Heart left ventricle (tissue), 13 donors: Measurements from ENCODE around the gene GSTA1.
"Not testable (repeated sequence)": the region's sequence is repeated elsewhere in the genome, so short reads cannot be mapped to it uniquely, and the experiment has no call there.

Experiments
- CTCF ChIP-seq, 12 donors: fragments of 200-600 bp; sonication (generic) in 4 of 12; IDR thresholded peaks; one replicate each; pipeline versions ENCODE4 v1.5.0 to v1.8.0; 2018 to 2022; ENCODE audit warnings: antibody characterized with exemption in 12 of 12, mild to moderate bottlenecking in 5 of 12
- POLR2A ChIP-seq, 2 donors: fragments of 450-650 bp; IDR thresholded peaks; one replicate each; pipeline ENCODE4 v1.6.1; 2017; ENCODE audit warnings: antibody characterized with exemption in 2 of 2, mild to moderate bottlenecking in 2 of 2, moderate library complexity in 2 of 2
- donor health status: ischemic (EF 13 %, LVEDD 7.1; RV severe dilation, severe dysfunction).
- donor health status: DM: no; HTN: yes; CAD: no.
- donor health status: DM: no; HTN: no; CAD: no.
- donor health status: ischemic (EF 25% LVEDD 6.9; RV normal size, moderate dysfunction).
- donor health status: ischemic (EF 25% LVEDD 5.7; RV mildly dilated, moderate dysfunction).
- donor health status: ischemic (EF 35%, LVEDD 5.7; RV mildly dilated, moderate dysfunction).
- donor health status: nonischemic (EF 11% LVEDD 7.7; RV severe dilation, severe dysfunction).
- donor health status: DM: yes; HTN: yes; CAD: no.
- donor health status: PGD.
- donor health status: ischemic (EF 29% LVEDD 5.4; RV normal size, mild dysfunction).
- donor health status: nonischemic (EF 23%, LVEDD 6.1; RV moderate dilation, normal function).

GRCh38 chr6:52827073-52827783, 23.6 kb upstream of the GSTA1 start:
- TF ChIP-seq CTCF, POLR2A (IDR thresholded peaks at IDR 0.05): not testable (repeated sequence)
